Subcutaneous abdominal adipose tissue (tissue), 5 donors: ENCODE measurements around the gene PLEKHA5.
A peak's percentile ranks its signal among the peaks of the same experiment; 100 is the strongest.
"Not testable (repeated sequence)": the region's sequence is repeated elsewhere in the genome, so short reads cannot be mapped to it uniquely, and the experiment has no call there.

ENCODE experiments used
- H3K27ac ChIP-seq: one replicate; pipeline ENCODE4 v1.7.0; 2013; ENCODE audit warnings: low read depth, mild to moderate bottlenecking, inconsistent platforms, low read length, moderate library complexity
- H3K27me3 ChIP-seq, 5 donors: one replicate each; pipeline ENCODE4 v1.7.0; 2013; ENCODE audit warnings: low read length in 5 of 5, inconsistent platforms in 1 of 5; ENCODE audit not compliant: control insufficient read depth in 5 of 5, insufficient read depth in 4 of 5
- H3K36me3 ChIP-seq, 5 donors: one replicate each; pipeline ENCODE4 v1.7.0; 2013; ENCODE audit warnings: low read length in 5 of 5; ENCODE audit not compliant: control insufficient read depth in 5 of 5, insufficient read depth in 5 of 5
- H3K4me1 ChIP-seq, 5 donors: one replicate each; pipeline ENCODE4 v1.7.0; 2013; ENCODE audit warnings: low read length in 5 of 5, mild to moderate bottlenecking in 3 of 5, moderate library complexity in 1 of 5; ENCODE audit not compliant: control insufficient read depth in 5 of 5, insufficient read depth in 5 of 5
- H3K4me3 ChIP-seq, 5 donors: one replicate each; pipeline ENCODE4 v1.7.0; 2013; ENCODE audit warnings: low read length in 5 of 5, low read depth in 1 of 5
- H3K9ac ChIP-seq, 5 donors: one replicate each; pipeline ENCODE4 v1.7.0; 2013; ENCODE audit warnings: low read length in 5 of 5, mild to moderate bottlenecking in 4 of 5, moderate library complexity in 3 of 5
- H3K9me3 ChIP-seq, 5 donors: one replicate each; pipeline ENCODE4 v1.7.0; 2013; ENCODE audit warnings: low read length in 5 of 5; ENCODE audit not compliant: control insufficient read depth in 5 of 5
- donor health status: healthy.
- donor health status: healthy.
- donor health status: healthy.
- donor health status: healthy.
- donor health status: healthy.

The PLEKHA5 gene

GRCh38 chr12:19222558-19222957 is 93.0 kb downstream of the PLEKHA5 start:
- Histone ChIP-seq H3K9me3 (no peaks in the 10 kb centered on the region), H3K36me3 (no peaks in the 10 kb centered on the region), H3K27ac (no peak overlapping the region), H3K4me1 (peaks cover 0 to 20% (median 5%) of the 10 kb centered on the region in 5 donors), H3K9ac (no peak overlapping the region), H3K4me3 (no peak overlapping the region), H3K27me3 (no peaks in the 10 kb centered on the region)

GRCh38 chr12:19223018-19223417 is 93.5 kb downstream of the PLEKHA5 start:
- no peak overlapping the region for H3K9ac ChIP-seq
- no peaks in the 10 kb centered on the region for H3K9me3 ChIP-seq
- H3K27ac ChIP-seq = no peak overlapping the region

GRCh38 chr12:19223695-19224094 is 94.2 kb downstream of the PLEKHA5 start:
- Histone ChIP-seq H3K4me3 (no peak overlapping the region), H3K27ac (no peak overlapping the region), H3K36me3 (no peaks in the 10 kb centered on the region), H3K27me3 (no peaks in the 10 kb centered on the region), H3K9ac (no peak overlapping the region), H3K9me3 (no peaks in the 10 kb centered on the region), H3K4me1 (peaks cover 0 to 26% (median 11%) of the 10 kb centered on the region in 5 donors)

More at GRCh38 chr12:19223018-19223417, 93.5 kb downstream of the PLEKHA5 start:
- Histone ChIP-seq H3K4me3 (peak overlapping the region in 1 of 5 donors; percentile 22), H3K27me3 (no peaks in the 10 kb centered on the region), H3K4me1 (peaks cover 0 to 25% (median 10%) of the 10 kb centered on the region in 5 donors), H3K36me3 (no peaks in the 10 kb centered on the region)

DNA sequence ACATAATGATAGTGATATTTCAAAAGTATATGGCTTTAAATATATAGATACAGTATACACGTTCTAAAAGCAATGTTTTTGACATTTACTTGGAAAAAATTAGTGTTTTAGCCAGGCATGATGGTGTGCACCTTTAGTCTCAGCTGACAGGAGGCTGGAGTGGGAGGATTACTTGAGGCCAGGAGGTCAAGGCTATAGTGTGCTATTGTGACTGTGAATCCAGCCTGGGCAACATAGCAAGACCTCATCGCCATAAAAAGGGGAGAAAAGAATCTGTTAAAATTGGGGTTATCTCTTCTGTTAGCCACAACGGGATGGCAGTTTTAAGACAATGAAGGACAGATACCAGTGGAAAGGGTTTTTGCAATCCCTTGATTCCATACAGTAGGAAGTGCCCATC is 95.2 kb downstream of the PLEKHA5 start:
- Histone ChIP-seq H3K27me3 (no peaks in the 10 kb centered on the region), H3K9me3 (no peaks in the 10 kb centered on the region), H3K36me3 (no peaks in the 10 kb centered on the region), H3K4me3 (no peak overlapping the region), H3K27ac (no peak overlapping the region), H3K4me1 (peaks cover 0 to 26% (median 11%) of the 10 kb centered on the region in 5 donors), H3K9ac (no peak overlapping the region)

- no peaks in the 10 kb centered on the region for H3K36me3 ChIP-seq
- H3K27ac ChIP-seq = no peak overlapping the region
- H3K27me3 ChIP-seq = no peaks in the 10 kb centered on the region
- H3K4me3 ChIP-seq = no peak overlapping the region
- H3K4me1 ChIP-seq = peaks cover 0 to 24% (median 11%) of the 10 kb centered on the region in 5 donors
- no peak overlapping the region for H3K9ac ChIP-seq
- H3K9me3 ChIP-seq = peaks cover 0 to 2% (median 0%) of the 10 kb centered on the region in 5 donors
These were observed 97.8 kb downstream of the PLEKHA5 start for GRCh38 chr12:19227190-19227879.

DNA sequence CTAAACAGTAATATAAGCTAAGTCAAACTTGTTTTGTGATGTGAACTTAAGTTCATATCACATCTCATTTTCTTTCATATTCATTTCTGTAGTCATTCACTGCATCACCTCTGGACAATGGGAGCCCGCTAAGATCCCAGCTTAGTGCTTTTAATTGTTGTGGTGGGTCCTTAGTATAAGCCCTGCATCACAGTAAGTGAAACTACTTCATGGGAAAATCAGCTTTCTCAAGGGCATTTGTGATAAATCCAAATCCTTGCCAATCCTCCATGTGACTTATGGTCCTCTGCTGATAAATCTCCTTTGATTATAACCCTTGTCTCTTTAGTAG is 98.3 kb downstream of the PLEKHA5 start:
- Histone ChIP-seq H3K9me3 (peaks cover 0 to 2% (median 0%) of the 10 kb centered on the region in 5 donors), H3K36me3 (no peaks in the 10 kb centered on the region), H3K4me1 (peaks cover 0 to 19% (median 11%) of the 10 kb centered on the region in 5 donors), H3K4me3 (no peak overlapping the region), H3K27ac (no peak overlapping the region), H3K27me3 (no peaks in the 10 kb centered on the region), H3K9ac (no peak overlapping the region)

GRCh38 chr12:19229021-19229420 is 99.5 kb downstream of the PLEKHA5 start:
- H3K9ac ChIP-seq, H3K27ac ChIP-seq, H3K27me3 ChIP-seq, H3K9me3 ChIP-seq, H3K4me3 ChIP-seq, H3K36me3 ChIP-seq: not testable (repeated sequence)
- H3K4me1 ChIP-seq = peaks cover 0 to 15% (median 13%) of the 10 kb centered on the region in 5 donors

DNA sequence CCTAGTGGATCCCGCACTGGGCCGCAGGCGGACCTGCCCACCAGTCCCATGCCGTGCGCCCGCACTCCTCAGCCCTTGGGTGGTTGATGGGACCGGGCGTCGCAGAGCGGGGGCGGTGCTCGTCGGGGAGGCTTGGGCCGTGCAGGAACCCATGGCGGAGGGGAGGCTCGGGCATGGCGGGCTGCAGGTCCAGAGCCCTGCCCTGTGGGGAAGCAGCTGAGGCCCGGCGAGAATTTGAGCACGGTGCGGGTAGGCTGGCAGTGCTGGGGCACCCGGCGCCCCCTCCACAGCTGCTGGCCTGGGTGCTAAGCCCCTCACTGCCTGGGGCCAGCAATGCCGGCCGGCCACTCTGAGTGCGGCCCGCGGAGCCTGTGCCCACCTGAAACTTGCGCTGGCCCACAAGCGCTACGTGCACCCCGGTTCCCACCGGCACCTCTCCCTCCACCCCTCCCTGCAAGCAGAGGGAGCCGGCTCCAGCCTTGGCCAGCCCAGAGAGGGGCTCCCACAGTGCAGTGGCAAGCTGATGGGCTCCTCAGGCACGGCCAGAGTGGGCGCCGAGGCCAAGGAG is 100.8 kb downstream of the PLEKHA5 start:
- no peaks in the 10 kb centered on the region for H3K27me3 ChIP-seq
- no peak overlapping the region for H3K9ac ChIP-seq
- H3K36me3 ChIP-seq = no peaks in the 10 kb centered on the region
- H3K27ac ChIP-seq = no peak overlapping the region
- no peak overlapping the region for H3K4me3 ChIP-seq
- H3K4me1 ChIP-seq = peaks cover 0 to 27% (median 26%) of the 10 kb centered on the region in 5 donors
- peaks cover 0 to 2% (median 0%) of the 10 kb centered on the region in 5 donors for H3K9me3 ChIP-seq

DNA sequence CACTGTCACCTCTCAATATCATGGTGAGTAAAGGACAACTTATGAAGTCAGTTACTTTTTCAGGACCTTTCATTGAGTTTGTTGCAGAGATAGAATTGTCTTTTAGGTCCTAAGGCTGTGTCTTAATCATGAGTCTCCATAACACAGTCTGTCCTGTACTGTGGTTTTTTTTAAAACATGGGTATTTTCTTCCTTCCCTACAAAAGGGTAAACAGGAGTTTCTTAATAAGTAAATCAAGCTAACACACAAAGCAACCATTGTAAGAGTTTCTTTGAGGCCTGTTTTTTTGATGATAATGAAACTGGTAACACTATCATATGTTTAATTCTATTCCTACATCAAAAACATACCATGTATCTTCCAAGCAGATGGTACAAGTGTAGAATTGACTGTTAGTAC is 101.4 kb downstream of the PLEKHA5 start:
- Histone ChIP-seq H3K9me3 (peaks cover 0 to 2% (median 0%) of the 10 kb centered on the region in 5 donors), H3K36me3 (no peaks in the 10 kb centered on the region), H3K27ac (no peak overlapping the region), H3K4me1 (peaks cover 0 to 32% (median 31%) of the 10 kb centered on the region in 5 donors), H3K9ac (no peak overlapping the region), H3K27me3 (no peaks in the 10 kb centered on the region), H3K4me3 (no peak overlapping the region)

GRCh38 chr12:19234171-19234704 is 104.7 kb downstream of the PLEKHA5 start:
- Histone ChIP-seq H3K4me3 (no peak overlapping the region), H3K4me1 (peaks cover 0 to 31% (median 25%) of the 10 kb centered on the region in 5 donors), H3K27ac (peak overlapping the region; percentile 47)

More at GRCh38 chr12:19234171-19234704, 104.7 kb downstream of the PLEKHA5 start:
- Histone ChIP-seq H3K36me3 (no peaks in the 10 kb centered on the region), H3K9ac (no peak overlapping the region), H3K27me3 (no peaks in the 10 kb centered on the region), H3K9me3 (peaks cover 0 to 2% (median 0%) of the 10 kb centered on the region in 5 donors)
